AG04450 (cell line): Measurements from ENCODE around the gene TYMS. TPM values are rescaled to one million over a fixed set of nuclear protein-coding genes. Genes with fewer than 3 reads are reported as not detected.
"Not testable (repeated sequence)": the region's sequence is repeated elsewhere in the genome, so short reads cannot be mapped to it uniquely, and the experiment has no call there.

Experiments
- CTCF ChIA-PET: fragments of 300-600, 350-600 bp; formaldehyde crosslinking; extraction: SDS; loops from one replicate; lab custom pipeline; 2022; ENCODE audit warnings: antibody characterized with exemption, inconsistent platforms; lab: Charles Lee
- POLR2A ChIA-PET: fragments of 350-600 bp; formaldehyde crosslinking; extraction: SDS; loops from one replicate; lab custom pipeline; 2021; ENCODE audit warnings: antibody characterized with exemption, inconsistent platforms; lab: Yijun Ruan, JAX
- DNase-seq: peaks from one replicate; pipeline ENCODE4 v3.0.0-alpha.2; 2011; ENCODE audit warnings: low read depth, low spot score
- H3K27ac ChIP-seq: one replicate; pipeline ENCODE4 v1.5.1; 2012; ENCODE audit warnings: low read depth, low read length, control low read depth
- H3K27me3 ChIP-seq: one replicate; pipeline ENCODE4 v1.6.0; 2012; ENCODE audit warnings: low read length; ENCODE audit not compliant: control insufficient read depth, insufficient read depth
- H3K4me3 ChIP-seq: 2 replicates; pipeline ENCODE4 v1.5.1; 2011; ENCODE audit warnings: mild to moderate bottlenecking, low read depth, low read length, control low read depth
- H3K9me3 ChIP-seq: 2 replicates; pipeline ENCODE4 v1.5.1; 2012; ENCODE audit warnings: low read length; ENCODE audit not compliant: control insufficient read depth, insufficient read depth
- CTCF ChIP-seq: IDR thresholded peaks from 2 replicates; pipeline ENCODE4 v1.5.1; 2011; ENCODE audit warnings: low read depth, low read length, control low read depth, inconsistent platforms
- polyA plus RNA-seq: library from polyadenylated mRNA; depleted of rRNA; stranded (reverse); fragments of >200 nt; gene quantifications from 2 replicates; pipeline ENCODE4 v1.2.3, GENCODE V29; 2011

The TYMS gene
- polyA plus RNA-seq, 1 experiment = 43.0 TPM

GRCh38 chr18:680392-680791 lies 22.9 kb downstream of the TYMS start:
- H3K4me3 ChIP-seq = no peak overlapping the region
- ChIA-PET POLR2A (no interaction called here), CTCF (interaction anchor here (1.6 kb wide), 1 partner anchor 150 kb away, joined by 4 read pairs; no protein-coding TSS in a partner anchor)
- no peak for TF ChIP-seq CTCF
- H3K27ac ChIP-seq = no peak overlapping the region
- DNase-seq = no peak
- H3K27me3 ChIP-seq = no peaks in the 10 kb centered on the region
- no peaks in the 10 kb centered on the region for H3K9me3 ChIP-seq

GRCh38 chr18:681985-682384 lies 24.5 kb downstream of the TYMS start:
- ChIA-PET CTCF (no interaction called here), POLR2A (no interaction called here)
- no peak for TF ChIP-seq CTCF
- H3K4me3 ChIP-seq = no peak overlapping the region
- no peak overlapping the region for H3K27ac ChIP-seq
- H3K9me3 ChIP-seq = no peaks in the 10 kb centered on the region
- no peak for DNase-seq
- no peaks in the 10 kb centered on the region for H3K27me3 ChIP-seq

GRCh38 chr18:682416-682815 lies 25.0 kb downstream of the TYMS start:
- POLR2A ChIA-PET, H3K27me3 ChIP-seq, DNase-seq, H3K9me3 ChIP-seq, H3K27ac ChIP-seq, CTCF ChIA-PET, H3K4me3 ChIP-seq: not testable (repeated sequence)

GRCh38 chr18:682833-683232 lies 25.4 kb downstream of the TYMS start:
- Histone ChIP-seq H3K27ac (no peak overlapping the region), H3K9me3 (no peaks in the 10 kb centered on the region), H3K4me3 (no peak overlapping the region), H3K27me3 (no peaks in the 10 kb centered on the region)
- no peak for TF ChIP-seq CTCF
- no peak for DNase-seq
- POLR2A ChIA-PET = no interaction called here
- CTCF ChIA-PET = no interaction called here

GRCh38 chr18:683531-683930 lies 26.1 kb downstream of the TYMS start:
- ChIA-PET POLR2A (no interaction called here), CTCF (no interaction called here)
- H3K4me3 ChIP-seq = no peak overlapping the region
- H3K9me3 ChIP-seq = no peaks in the 10 kb centered on the region
- DNase-seq = no peak
- H3K27me3 ChIP-seq = no peaks in the 10 kb centered on the region
- TF ChIP-seq CTCF = no peak
- no peak overlapping the region for H3K27ac ChIP-seq

- Histone ChIP-seq H3K27me3 (no peaks in the 10 kb centered on the region), H3K27ac (no peak overlapping the region), H3K9me3 (no peaks in the 10 kb centered on the region), H3K4me3 (no peak overlapping the region)
- CTCF ChIA-PET = interaction anchor here (1.3 kb wide), 1 partner anchor 27 kb away, joined by 3 read pairs; the partner anchor contains the start of gene ENOSF1
- POLR2A ChIA-PET = no interaction called here
- no peak for TF ChIP-seq CTCF
- no peak for DNase-seq
Measured at GRCh38 chr18:685438-685837, 28.0 kb downstream of the TYMS start.
